ENCODE measurements around the gene SIK3.

The SIK3 gene

DNA sequence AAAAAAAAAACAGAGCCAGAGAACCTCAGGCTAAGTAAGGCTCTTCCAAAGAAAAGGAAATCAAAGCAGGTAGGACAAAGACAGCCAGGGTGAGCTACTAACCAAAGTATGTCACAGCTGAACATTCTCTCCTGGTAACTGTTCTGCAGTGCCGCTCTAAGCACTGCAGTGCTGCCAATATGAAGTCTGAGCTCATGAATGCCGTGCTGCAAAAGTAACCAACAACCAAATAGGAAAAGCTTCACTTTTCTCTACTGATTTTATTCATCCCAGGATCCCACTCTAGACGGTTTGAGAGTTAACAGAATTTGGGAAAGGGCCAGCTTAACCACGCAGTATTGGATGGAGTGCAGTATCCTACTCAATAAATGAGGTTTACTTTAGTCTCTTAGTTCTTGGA is 3.5 kb downstream of the SIK3 start:
- no peak overlapping the region for H3K4me3 ChIP-seq (replicated peaks; ENCODE audit: insufficient read depth, low read length)
- H3K27ac ChIP-seq (replicated peaks): no peak overlapping the region
- no peaks in the 10 kb centered on the region for H3K27me3 ChIP-seq (ENCODE audit: insufficient read depth, poor library complexity, severe bottlenecking)
- DNase-seq (ENCODE audit: low read depth in 1 of 2, low spot score in 1 of 2): no peak
- TF ChIP-seq GABPA (IDR thresholded peaks at IDR 0.05; ENCODE audit: low read depth): no peak

DNA sequence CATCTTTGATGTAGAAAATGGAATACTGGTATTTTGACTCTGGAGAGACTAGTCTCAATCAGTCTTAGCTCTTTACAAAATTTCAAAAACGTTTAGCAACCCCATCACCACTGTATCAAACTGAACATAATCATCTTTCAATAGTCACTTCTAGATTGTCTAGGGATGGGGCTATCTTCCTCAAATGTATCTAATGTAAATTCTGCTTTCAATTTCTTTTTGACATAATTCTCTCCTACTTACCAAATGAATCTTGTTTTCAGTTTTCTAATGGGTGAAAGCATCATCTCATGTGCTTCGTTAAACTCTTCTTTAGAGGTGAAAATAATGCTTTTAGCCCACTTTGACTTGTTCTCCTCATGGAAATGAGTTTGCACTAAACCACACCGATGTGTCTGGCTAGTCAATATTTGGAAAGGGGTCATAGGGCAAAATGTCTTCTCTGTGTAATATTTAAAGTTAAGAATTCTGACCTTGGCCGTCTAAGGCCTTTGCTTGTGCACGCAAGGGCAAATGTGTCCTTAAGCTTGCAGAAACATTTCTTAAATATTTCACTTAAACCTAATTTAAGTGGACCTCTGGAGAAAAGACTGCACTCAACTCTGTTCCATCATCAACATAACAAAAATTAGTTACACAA is 5.2 kb downstream of the SIK3 start:
- Histone ChIP-seq H3K27me3 (ENCODE audit: insufficient read depth, poor library complexity, severe bottlenecking) (no peaks in the 10 kb centered on the region), H3K4me3 (replicated peaks; ENCODE audit: insufficient read depth, low read length) (no peak overlapping the region), H3K27ac (replicated peaks) (no peak overlapping the region)
- DNase-seq (ENCODE audit: low read depth in 1 of 2, low spot score in 1 of 2): no peak
- TF ChIP-seq, protein P1, sequence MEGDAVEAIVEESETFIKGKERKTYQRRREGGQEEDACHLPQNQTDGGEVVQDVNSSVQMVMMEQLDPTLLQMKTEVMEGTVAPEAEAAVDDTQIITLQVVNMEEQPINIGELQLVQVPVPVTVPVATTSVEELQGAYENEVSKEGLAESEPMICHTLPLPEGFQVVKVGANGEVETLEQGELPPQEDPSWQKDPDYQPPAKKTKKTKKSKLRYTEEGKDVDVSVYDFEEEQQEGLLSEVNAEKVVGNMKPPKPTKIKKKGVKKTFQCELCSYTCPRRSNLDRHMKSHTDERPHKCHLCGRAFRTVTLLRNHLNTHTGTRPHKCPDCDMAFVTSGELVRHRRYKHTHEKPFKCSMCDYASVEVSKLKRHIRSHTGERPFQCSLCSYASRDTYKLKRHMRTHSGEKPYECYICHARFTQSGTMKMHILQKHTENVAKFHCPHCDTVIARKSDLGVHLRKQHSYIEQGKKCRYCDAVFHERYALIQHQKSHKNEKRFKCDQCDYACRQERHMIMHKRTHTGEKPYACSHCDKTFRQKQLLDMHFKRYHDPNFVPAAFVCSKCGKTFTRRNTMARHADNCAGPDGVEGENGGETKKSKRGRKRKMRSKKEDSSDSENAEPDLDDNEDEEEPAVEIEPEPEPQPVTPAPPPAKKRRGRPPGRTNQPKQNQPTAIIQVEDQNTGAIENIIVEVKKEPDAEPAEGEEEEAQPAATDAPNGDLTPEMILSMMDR (IDR thresholded peaks at IDR 0.05; ENCODE audit: insufficient read depth, low read length): no peak
- TF ChIP-seq, protein P2, sequence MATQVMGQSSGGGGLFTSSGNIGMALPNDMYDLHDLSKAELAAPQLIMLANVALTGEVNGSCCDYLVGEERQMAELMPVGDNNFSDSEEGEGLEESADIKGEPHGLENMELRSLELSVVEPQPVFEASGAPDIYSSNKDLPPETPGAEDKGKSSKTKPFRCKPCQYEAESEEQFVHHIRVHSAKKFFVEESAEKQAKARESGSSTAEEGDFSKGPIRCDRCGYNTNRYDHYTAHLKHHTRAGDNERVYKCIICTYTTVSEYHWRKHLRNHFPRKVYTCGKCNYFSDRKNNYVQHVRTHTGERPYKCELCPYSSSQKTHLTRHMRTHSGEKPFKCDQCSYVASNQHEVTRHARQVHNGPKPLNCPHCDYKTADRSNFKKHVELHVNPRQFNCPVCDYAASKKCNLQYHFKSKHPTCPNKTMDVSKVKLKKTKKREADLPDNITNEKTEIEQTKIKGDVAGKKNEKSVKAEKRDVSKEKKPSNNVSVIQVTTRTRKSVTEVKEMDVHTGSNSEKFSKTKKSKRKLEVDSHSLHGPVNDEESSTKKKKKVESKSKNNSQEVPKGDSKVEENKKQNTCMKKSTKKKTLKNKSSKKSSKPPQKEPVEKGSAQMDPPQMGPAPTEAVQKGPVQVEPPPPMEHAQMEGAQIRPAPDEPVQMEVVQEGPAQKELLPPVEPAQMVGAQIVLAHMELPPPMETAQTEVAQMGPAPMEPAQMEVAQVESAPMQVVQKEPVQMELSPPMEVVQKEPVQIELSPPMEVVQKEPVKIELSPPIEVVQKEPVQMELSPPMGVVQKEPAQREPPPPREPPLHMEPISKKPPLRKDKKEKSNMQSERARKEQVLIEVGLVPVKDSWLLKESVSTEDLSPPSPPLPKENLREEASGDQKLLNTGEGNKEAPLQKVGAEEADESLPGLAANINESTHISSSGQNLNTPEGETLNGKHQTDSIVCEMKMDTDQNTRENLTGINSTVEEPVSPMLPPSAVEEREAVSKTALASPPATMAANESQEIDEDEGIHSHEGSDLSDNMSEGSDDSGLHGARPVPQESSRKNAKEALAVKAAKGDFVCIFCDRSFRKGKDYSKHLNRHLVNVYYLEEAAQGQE (IDR thresholded peaks at IDR 0.05; ENCODE audit: insufficient replicate concordance, low read depth): no peak
- no peak for TF ChIP-seq SPI1 (IDR thresholded peaks at IDR 0.05; ENCODE audit: borderline replicate concordance, low read depth)

DNA sequence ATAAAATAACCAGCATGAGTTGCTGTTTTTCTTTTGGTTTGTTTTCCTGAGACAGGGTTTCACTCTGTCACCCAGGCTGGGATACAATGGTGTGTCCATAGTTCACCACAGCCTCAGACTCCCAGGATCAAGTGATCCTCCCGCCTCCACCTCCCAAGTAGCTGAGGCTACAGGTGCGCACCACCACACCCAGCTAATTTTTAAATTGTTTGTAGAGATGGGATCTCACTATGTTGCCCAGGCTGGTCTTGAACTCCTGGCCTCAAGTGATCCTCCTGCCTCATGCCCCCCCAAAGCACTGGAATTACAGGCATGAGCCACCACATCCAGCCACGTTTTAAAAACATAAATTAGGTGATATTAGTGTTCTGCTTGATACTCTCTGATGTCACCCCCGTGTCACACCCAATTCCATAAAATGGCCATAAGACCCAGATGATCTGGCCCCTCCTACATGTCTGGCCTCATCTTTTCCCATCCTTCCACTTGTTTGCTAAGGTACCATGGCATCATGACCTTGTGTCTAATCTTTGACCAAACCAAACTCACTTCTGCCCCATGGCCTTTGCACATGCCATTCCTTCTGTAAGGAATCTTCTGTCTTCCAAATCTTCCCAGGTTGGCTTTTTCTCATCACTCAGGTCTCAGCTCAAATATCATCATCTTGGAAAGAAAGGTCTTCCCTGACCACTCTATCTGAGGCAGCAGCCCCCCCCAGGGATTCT is 6.3 kb downstream of the SIK3 start:
- no peak for DNase-seq (ENCODE audit: low read depth in 1 of 2, low spot score in 1 of 2)
- Histone ChIP-seq H3K4me3 (replicated peaks; ENCODE audit: insufficient read depth, low read length) (no peak overlapping the region), H3K27ac (replicated peaks) (no peak overlapping the region), H3K27me3 (ENCODE audit: insufficient read depth, poor library complexity, severe bottlenecking) (no peaks in the 10 kb centered on the region)
- no peak for TF ChIP-seq POLR2AphosphoS5 (IDR thresholded peaks at IDR 0.05; ENCODE audit: low read depth)
- TF ChIP-seq GABPA (IDR thresholded peaks at IDR 0.05; ENCODE audit: low read depth): no peak
- TF ChIP-seq, protein P1 (IDR thresholded peaks at IDR 0.05; ENCODE audit: insufficient read depth, low read length): no peak
- no peak for TF ChIP-seq SPI1 (IDR thresholded peaks at IDR 0.05; ENCODE audit: borderline replicate concordance, low read depth)
- TF ChIP-seq, protein P2 (IDR thresholded peaks at IDR 0.05; ENCODE audit: insufficient replicate concordance, low read depth): no peak

DNA sequence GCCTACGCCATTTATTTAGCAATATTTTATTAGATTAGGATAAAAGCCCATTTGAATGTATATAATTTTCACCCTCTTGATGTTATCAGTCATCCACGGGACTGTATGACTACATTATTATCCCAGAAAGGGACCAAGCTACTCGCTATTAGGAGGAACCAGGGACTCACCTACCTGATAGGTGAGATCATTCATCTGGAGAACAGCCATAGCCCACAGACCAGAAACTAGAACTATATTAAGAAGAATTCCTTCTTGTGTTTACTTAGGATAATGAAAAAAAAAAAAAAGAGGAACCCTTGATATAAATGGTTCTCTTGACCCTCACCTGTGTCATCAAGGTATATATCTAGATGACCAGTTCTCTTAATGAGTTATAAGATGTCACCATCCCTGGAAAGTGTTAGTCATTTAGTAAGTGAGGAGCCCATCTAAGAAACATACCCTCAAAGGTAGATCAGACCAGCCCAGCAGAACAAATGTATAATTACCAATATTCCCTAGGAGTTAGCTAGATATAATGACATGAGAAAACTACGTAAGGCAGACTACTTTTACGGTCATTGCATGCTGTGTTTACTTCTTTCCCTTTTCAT is 8.0 kb downstream of the SIK3 start:
- Histone ChIP-seq H3K27me3 (ENCODE audit: insufficient read depth, poor library complexity, severe bottlenecking) (no peaks in the 10 kb centered on the region), H3K27ac (replicated peaks) (no peak overlapping the region), H3K4me3 (replicated peaks; ENCODE audit: insufficient read depth, low read length) (no peak overlapping the region)
- TF ChIP-seq SPI1 (IDR thresholded peaks at IDR 0.05; ENCODE audit: borderline replicate concordance, low read depth) (no peak), POLR2AphosphoS5 (IDR thresholded peaks at IDR 0.05; ENCODE audit: low read depth) (no peak), GABPA (IDR thresholded peaks at IDR 0.05; ENCODE audit: low read depth) (no peak)
- TF ChIP-seq, protein P2 (IDR thresholded peaks at IDR 0.05; ENCODE audit: insufficient replicate concordance, low read depth): no peak
- TF ChIP-seq, protein P1 (IDR thresholded peaks at IDR 0.05; ENCODE audit: insufficient read depth, low read length): no peak
- no peak for DNase-seq (ENCODE audit: low read depth in 1 of 2, low spot score in 1 of 2)

Data from HL-60 (cell line).